Ovary (tissue), 3 donors: Measurements from ENCODE around the gene DEPDC5.

ENCODE experiments used
- EP300 ChIP-seq: sonication (generic); formaldehyde crosslinking; IDR thresholded peaks from one replicate; pipeline ENCODE4 v1.6.1; 2017; ENCODE audit warnings: antibody characterized with exemption
- POLR2A ChIP-seq: fragments of 450-650 bp; IDR thresholded peaks from one replicate; pipeline ENCODE4 v1.6.1; 2017; ENCODE audit warnings: antibody characterized with exemption, mild to moderate bottlenecking, moderate library complexity
- TF ChIP-seq, protein P1 (sequence below), 3 donors: fragments of 450-650 bp in 2 of 3; fragments of 200-600 bp in 1 of 3; IDR thresholded peaks; one replicate each; pipeline versions ENCODE4 v1.5.1 to v1.8.0; 2016 to 2022; ENCODE audit warnings: antibody characterized with exemption in 3 of 3, mild to moderate bottlenecking in 1 of 3
- donor health status: DM: no; HTN: no; CAD: no.

DNA sequence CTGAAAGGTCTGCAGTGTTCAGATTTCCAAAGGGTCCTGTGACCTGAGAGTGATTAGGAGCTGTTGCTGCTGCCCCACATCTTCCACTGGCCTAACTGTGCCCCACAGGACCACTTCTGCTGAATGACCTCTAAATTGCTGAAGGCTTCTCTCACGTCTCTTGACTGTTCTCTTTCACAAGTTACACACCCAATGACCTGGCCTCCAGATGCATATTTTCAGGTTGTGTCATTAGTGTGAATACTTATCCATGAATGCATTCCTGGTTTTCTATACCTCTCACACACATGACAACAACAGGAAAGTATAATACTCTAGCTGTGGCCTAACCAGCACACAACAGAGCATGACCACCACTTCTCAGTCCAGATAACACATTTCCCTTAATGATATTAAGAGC lies 19.3 kb upstream of the DEPDC5 start:
- TF ChIP-seq POLR2A (no peak), EP300 (no peak)
- TF ChIP-seq, protein P1, sequence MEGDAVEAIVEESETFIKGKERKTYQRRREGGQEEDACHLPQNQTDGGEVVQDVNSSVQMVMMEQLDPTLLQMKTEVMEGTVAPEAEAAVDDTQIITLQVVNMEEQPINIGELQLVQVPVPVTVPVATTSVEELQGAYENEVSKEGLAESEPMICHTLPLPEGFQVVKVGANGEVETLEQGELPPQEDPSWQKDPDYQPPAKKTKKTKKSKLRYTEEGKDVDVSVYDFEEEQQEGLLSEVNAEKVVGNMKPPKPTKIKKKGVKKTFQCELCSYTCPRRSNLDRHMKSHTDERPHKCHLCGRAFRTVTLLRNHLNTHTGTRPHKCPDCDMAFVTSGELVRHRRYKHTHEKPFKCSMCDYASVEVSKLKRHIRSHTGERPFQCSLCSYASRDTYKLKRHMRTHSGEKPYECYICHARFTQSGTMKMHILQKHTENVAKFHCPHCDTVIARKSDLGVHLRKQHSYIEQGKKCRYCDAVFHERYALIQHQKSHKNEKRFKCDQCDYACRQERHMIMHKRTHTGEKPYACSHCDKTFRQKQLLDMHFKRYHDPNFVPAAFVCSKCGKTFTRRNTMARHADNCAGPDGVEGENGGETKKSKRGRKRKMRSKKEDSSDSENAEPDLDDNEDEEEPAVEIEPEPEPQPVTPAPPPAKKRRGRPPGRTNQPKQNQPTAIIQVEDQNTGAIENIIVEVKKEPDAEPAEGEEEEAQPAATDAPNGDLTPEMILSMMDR (IDR thresholded peaks at IDR 0.05), result no peak
